ENCODE data around the gene IGSF11.

GRCh38 chr3:118973050-118973449 lies 61.6 kb downstream of the IGSF11 start:
- peak in 1 of 3 donors; percentile 30 for TF ChIP-seq POLR2AphosphoS5 (IDR thresholded peaks at IDR 0.05)
- TF ChIP-seq, protein P1, sequence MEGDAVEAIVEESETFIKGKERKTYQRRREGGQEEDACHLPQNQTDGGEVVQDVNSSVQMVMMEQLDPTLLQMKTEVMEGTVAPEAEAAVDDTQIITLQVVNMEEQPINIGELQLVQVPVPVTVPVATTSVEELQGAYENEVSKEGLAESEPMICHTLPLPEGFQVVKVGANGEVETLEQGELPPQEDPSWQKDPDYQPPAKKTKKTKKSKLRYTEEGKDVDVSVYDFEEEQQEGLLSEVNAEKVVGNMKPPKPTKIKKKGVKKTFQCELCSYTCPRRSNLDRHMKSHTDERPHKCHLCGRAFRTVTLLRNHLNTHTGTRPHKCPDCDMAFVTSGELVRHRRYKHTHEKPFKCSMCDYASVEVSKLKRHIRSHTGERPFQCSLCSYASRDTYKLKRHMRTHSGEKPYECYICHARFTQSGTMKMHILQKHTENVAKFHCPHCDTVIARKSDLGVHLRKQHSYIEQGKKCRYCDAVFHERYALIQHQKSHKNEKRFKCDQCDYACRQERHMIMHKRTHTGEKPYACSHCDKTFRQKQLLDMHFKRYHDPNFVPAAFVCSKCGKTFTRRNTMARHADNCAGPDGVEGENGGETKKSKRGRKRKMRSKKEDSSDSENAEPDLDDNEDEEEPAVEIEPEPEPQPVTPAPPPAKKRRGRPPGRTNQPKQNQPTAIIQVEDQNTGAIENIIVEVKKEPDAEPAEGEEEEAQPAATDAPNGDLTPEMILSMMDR (IDR thresholded peaks at IDR 0.05), result no peak
